HG03460 (cell line): ENCODE measurements around the gene ZNF536.
"Not testable (repeated sequence)": the region's sequence is repeated elsewhere in the genome, so short reads cannot be mapped to it uniquely, and the experiment has no call there.

Source experiments
- ATAC-seq: cut with Tn5 transposase; IDR thresholded peaks from one replicate; pipeline ENCODE4 v1.9.1; 2021; ENCODE audit not compliant: unreplicated experiment

ZNF536 gene

GRCh38 chr19:30444253-30444671, 72.1 kb downstream of the ZNF536 start:
- ATAC-seq = no peak

DNA sequence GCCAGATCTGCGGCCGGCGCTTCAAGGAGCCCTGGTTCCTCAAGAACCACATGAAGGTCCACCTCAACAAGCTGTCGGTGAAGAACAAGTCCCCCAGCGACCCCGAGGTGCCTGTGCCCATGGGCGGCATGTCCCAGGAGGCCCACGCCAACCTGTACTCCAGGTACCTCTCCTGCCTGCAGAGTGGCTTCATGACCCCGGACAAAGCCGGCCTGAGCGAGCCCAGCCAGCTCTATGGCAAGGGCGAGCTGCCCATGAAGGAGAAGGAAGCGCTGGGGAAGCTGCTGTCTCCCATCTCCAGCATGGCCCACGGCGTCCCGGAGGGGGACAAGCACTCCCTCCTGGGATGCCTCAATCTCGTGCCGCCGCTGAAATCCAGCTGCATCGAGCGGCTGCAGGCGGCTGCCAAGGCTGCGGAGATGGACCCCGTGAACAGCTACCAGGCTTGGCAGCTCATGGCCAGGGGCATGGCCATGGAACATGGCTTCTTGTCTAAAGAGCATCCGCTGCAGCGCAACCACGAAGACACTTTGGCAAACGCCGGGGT, 72.6 kb downstream of the ZNF536 start:
- ATAC-seq = no peak

- no peak for ATAC-seq
Measured at GRCh38 chr19:30445385-30445784, 73.2 kb downstream of the ZNF536 start.

DNA sequence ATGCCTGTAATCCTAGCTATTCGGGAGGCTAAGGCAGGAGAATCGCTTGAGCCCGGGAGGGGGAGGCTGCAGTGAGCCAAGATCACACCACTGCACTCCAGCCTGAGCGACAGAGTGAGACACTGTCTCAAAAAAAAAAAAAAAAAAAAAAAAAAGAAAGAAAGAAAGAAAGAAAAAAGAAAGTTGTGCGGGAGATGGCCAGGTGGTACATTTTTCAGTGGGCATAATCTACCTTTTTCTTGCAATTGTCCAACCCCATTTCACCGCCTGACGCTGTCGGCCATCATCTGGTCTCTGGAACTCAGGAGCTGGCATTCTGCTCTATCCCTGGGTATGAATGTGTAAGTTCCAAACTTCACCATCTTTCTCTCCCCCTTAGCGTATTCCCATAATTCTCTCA, 73.9 kb downstream of the ZNF536 start:
- not testable (repeated sequence) for ATAC-seq

DNA sequence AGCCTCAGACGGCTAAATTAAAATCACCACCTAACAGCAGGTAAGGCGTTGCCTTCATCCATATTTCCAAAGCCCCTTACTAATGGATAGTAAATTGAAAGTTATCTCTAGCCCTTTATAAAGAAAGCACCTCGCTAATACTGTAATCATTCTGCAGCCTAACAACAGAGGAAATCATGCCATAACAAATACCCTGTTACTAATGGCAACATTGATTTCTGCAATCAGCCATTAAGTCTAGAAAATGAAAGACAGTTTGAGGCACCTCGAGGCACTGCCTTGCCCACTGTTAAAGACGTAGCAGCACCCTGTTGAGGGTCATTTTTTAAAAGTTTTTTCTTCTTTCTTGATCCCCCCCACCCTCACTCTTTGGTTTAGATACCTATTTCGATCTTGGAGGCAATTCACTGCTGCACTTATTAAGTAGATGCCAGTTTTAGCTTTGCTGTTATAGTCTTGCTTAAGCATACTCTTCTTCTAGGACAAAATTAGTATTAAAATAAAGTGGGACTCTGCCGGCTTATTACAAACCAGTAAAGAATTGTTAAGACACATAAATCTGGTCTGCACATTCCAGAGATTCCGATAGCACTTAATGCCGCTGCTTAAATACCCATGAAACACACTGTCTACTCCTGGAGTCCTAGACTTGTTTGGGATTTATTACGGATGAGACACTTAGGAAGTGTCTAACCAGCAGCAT, 74.8 kb downstream of the ZNF536 start:
- no peak for ATAC-seq

- ATAC-seq = no peak
Measured at GRCh38 chr19:30447553-30447870, 75.3 kb downstream of the ZNF536 start.

DNA sequence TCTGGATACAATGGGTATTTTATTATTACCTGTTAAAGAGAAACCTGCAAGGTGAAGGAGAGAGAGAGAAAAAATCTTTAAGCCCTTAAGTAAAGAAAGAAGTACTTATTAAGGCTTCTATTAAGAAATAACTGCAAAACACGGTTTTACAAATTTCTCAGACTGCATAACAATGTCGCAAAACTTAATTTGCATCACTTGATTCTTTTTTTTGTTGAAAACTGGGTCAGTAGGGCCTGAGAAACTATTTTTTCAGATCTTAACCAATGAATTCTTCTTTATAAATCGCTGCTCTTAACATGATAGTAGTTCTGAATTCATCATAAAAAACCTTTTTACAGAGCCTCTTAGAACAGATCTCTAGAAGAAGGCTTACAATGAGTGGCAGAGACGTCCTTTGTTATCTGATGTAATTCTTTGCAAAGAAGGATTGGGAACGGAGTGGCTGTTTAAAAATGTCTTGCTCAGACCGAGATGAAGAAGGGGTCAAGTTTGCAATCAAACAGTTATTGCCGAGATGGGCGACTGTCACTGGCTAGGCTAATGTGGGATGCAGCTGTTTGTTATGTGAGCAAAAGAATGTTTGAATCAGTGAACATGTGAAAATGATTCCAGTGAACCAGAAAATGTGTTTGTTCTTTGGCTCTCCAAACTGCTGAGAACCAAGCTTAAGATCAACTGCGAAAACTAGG, 76.3 kb downstream of the ZNF536 start:
- no peak for ATAC-seq

DNA sequence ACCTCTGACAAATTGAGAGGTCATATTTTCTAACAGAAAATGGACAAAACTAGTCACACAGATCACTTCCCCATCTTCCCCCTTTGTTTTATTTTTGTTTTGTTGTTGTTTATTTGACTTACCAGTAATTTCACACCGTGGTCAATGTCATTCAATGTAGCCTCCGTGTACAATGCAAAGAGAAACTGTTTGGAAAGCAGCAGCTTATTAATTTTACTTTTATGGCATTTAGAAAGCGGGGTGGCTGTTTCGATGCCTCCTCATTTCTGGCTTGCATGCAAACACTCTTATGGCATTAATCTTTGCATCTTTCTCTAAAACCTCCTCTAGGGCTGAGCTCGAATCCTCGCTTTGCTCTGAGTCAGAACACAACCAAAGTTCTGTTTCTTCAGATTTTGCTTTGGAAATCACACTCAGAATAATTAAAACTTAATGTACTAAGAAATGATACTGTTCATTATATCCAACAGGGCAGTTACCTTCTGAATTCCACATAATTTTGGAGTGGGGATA, 77.0 kb downstream of the ZNF536 start:
- ATAC-seq = no peak

GRCh38 chr19:30449673-30450072, 77.5 kb downstream of the ZNF536 start:
- ATAC-seq = no peak

DNA sequence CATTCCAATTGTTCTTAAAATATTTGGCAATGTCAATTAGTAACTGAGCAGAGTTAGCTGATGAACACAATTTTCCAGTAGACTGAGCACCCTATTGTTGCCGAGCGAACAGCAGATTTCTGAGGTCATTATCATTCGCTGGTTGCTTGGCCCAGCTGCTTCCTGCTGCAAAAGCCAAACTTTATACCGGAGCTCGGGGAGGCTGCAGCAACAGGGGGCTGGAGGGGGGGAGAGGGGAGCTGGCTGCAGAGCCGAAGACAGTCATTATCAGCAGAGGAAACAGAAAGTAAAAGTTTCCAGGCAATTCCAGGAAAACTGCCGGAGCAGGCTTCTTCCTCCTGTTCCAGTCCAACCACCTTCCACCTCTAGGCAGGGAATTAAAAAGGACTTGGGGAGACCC, 77.9 kb downstream of the ZNF536 start:
- no peak for ATAC-seq

DNA sequence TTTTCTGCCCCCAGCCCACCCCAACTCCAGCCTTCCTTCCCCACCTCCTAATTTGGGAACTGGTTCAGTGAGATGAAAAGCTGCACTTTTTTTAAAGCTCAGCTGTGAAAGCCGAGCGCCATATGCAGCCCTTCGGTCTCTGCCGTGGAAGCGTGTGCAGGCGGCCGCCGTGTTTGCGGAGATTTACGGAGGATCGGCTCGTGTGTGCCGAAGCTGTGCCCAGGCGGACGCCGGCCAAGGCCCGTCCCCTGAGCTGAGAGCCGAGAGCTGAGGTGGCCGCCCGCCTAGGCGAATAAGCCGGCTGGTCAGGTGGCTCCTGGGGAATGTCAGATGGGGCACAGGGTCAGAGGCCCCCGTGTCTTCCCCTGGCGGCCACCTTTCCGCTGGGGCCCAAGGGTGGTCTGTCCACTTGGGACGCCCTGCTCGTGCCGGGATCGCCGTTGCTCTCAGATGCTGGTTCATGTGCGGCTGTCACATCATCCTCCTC, 78.7 kb downstream of the ZNF536 start:
- ATAC-seq = no peak

- ATAC-seq = no peak
Measured at GRCh38 chr19:30452931-30453330, 80.7 kb downstream of the ZNF536 start.

GRCh38 chr19:30453743-30454142, 81.6 kb downstream of the ZNF536 start:
- ATAC-seq = no peak

GRCh38 chr19:30455881-30456280, 83.7 kb downstream of the ZNF536 start:
- ATAC-seq = no peak

DNA sequence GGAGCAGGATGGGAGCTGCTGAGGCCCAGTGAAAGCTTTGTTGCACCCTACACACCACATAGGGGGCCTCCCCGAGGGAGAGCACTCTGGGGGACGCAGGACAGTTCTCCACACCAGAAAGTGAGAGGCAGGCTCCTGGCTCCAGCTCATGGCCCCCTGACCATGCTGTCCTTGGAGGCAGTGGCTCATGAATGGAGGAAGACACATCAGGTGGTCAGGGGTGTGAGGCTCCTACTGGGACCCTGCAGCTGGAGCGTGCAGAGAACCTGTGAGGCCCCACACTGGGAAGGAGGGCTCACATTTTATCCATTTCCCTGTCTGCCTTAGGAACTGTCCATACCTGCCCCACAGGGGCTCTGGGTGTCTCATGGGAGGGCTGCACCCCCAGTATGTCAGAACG, 85.3 kb downstream of the ZNF536 start:
- no peak for ATAC-seq

DNA sequence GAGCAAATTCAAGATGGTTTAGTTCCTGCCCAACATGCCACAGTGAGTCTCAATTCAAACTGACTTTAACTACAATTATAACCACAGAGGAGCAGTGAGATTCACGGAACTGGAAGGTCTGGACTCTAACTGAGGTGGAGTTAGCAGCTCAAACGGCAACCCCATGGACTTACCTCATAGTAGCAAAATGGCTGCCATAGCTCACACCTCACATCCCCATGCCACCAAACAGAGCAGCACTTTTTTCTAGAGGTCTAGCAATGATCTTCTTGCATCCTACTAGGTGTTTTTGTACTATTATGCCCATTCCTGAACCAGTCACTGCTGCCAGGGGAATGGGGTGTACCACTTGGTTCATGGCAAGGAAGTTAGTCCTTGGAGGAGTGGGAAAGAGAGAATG, 87.7 kb downstream of the ZNF536 start:
- ATAC-seq = no peak

DNA sequence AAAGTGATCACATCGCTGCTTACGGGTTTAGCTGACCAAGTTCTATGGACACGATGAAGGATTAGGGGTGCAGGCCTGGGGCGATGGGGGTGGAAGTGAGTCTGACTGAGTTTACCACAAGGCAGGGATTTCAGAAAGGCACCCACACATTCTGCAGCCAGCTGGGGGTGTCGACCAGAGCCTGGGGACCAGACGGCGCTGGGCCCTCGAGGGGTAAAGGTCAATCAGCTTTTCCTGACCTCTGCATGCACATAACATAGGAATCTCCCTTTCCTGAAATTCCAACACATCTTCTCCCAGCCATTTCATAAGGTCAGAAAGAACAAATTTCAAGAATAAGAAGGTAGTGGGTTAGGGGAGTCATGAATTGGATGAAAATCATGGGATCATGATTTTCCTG, 92.0 kb downstream of the ZNF536 start:
- ATAC-seq = no peak

DNA sequence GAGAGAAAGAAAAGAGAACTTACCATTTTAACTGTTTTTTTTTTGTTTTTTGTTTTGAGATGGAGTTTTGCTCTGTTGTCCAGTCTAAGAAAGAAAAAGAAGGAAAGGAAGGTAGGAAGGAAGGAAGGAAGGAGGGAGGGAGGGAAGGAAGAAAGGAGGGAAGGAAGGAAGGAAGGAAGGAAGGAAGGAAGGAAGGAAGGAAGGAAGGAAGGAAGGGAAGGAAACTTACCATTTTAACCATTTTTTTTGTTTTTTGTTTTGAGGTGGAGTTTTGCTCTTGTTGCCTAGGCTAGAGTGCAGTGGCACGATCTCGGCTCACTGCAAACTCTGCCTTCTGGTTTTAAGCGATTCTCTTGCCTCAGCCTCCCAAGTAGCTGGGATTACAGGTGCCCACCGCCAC, 94.4 kb downstream of the ZNF536 start:
- not testable (repeated sequence) for ATAC-seq

DNA sequence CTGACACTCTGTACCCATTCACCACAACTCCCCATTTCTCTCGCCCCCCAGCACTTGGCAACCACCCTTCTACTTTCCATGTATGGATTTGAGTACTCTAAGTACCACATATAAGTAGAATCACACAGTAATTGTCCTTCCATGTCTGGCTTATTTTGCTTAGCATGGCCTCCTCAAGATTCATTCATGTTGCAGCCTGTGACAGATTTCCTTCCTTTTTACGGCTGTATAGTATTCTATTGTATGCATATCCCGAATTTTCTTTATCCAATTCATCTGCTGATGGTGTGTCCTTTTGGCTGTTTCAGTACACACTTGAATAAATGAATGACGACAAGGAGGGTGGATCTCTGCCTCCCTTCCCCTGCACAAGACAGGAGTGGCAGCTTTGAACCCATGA, 95.1 kb downstream of the ZNF536 start:
- no peak for ATAC-seq

DNA sequence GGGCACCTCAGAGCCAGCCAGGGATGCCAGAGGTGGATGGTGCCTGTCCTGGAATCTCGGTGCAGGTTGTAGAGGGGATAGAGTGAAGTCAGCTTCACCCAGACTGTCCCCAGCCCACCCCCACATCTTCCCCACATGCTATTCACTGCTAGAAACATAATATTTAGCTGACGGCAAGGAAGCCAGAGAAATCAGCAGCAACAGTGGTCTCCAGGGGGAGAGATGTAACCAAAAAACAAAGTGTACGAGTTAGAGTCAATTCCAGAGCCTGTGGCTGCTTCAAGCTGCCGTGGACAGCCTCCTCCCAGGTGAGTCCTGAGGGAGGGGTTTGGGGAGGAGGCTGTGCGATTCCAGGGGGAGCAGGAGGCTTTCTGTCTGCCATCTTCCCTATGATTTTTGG, 97.6 kb downstream of the ZNF536 start:
- ATAC-seq = no peak

GRCh38 chr19:30471441-30471840, 99.3 kb downstream of the ZNF536 start:
- no peak for ATAC-seq

GRCh38 chr19:30473334-30473867, 101.2 kb downstream of the ZNF536 start:
- no peak for ATAC-seq
